Umbilical cord (tissue), 2 donors: ENCODE data around the gene AP3S2. TPM values are rescaled to one million over a fixed set of nuclear protein-coding genes. Genes with fewer than 3 reads are reported as not detected.
"Not testable (repeated sequence)": the region's sequence is repeated elsewhere in the genome, so short reads cannot be mapped to it uniquely, and the experiment has no call there.

Experiments used
- DNase-seq: peaks from one replicate; pipeline ENCODE4 v3.0.0-alpha.2; 2015; ENCODE audit warnings: low spot score
- total RNA-seq: library from RNA; depleted of rRNA; stranded (reverse); fragments of >200 nt; gene quantifications from one replicate; pipeline ENCODE4 v1.2.3, GENCODE V29; 2014; ENCODE audit warnings: low replicate concordance; ENCODE audit not compliant: insufficient read depth

The AP3S2 gene
- total RNA-seq, 1 donor from 2014 or later, result 65.2 TPM

DNA sequence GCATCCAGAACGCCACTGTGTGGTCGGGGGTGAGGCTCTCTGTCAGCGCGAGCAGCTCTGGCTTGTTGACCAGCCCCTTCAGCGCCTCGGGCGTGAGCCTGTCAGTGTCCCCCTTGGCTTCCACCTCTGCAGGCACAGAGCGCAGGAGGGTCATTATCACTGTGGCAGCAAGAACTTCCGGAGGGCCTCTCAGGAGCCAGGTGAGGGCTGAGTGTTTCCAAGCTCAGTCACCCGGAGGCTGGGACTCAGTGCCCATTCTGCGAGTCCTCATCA lies 10.0 kb upstream of the AP3S2 start:
- DNase-seq, result no peak

DNA sequence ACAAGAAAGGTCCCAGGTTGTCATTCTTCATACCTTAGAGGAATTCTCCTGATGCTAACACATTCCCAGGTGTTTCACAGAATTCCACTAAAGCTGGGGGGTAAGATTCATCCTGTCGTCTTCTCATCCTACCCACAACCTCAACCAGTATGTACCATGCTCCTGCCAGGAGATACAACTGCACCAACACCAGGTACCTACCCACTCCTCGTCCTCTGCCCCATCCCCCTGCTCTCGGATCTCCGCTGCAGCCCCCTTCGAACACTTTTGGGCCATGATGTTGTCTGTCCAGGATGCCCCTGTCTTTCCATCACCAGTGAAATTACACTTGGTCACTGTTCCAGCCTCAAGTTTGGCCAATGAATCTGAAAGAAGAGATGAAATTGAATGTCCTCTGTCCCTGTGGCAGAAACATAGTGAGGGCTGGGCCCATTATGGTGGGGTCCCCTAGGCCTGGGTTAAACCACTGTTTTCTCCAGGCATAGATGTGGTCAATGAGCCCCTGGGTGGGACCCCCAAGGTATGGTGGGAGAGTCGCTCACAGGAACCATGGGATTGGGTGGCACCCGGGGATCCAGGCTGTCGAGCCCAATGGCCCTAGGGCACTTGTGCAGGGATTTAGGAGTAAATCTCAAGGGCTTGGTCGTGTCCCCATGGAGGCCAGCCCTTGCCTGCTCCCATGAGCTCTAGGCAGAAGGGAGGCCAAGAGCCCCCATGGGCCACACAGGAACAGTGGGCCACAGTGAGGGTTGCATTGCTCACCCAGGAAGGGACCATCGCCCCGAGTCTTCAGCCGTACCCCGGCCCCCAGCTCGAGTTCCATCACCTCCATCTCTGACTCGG lies 9.4 kb upstream of the AP3S2 start:
- DNase-seq, result no peak

DNA sequence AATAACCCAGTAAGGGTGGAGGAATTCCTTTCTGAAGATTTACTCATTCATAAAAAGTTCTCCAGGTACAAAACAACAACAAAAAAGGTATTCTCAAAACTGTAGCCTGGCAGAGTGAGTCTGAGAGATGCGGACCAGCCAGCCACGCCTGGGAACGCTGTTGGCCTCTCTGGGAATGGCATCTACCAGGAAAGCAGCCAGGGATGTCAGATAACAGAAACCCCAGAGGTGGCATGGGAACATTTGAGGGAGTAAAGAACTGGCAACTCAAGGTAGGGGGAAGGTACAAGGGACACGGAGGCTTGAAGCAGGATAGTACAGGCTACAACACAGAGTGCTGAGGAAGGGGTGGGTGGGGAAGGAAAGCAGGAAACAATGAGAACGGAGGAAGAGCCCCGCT lies 7.1 kb upstream of the AP3S2 start:
- DNase-seq, result no peak

DNA sequence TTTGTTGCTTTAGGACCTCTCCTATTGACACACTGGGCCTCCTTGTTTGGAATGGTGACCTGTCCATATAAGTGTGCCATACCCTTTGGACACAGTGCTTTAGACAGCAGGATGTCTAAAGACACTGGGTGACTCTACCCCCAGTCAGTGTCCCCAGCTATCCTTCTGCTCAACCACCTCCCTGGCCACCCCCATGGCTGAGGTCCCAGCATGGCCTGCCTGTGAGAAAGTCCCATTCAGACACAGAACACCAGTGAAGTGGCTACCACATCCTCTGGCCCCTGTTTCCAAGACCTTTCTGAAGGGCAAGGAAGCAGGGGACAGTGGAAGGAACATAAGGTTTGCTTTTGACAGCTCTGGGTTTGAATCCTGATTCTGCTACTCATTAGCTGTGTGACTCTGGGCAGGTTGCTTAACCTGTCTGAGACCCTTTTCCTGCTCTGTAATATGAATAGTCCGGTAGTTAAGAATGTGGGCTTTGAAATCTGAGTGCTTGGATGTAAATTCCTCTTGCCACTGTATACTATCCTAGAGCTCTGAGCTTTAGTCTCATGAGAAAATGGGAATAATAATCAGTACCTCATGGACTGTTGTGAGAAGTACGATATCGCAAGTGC lies 6.3 kb upstream of the AP3S2 start:
- no peak for DNase-seq

DNA sequence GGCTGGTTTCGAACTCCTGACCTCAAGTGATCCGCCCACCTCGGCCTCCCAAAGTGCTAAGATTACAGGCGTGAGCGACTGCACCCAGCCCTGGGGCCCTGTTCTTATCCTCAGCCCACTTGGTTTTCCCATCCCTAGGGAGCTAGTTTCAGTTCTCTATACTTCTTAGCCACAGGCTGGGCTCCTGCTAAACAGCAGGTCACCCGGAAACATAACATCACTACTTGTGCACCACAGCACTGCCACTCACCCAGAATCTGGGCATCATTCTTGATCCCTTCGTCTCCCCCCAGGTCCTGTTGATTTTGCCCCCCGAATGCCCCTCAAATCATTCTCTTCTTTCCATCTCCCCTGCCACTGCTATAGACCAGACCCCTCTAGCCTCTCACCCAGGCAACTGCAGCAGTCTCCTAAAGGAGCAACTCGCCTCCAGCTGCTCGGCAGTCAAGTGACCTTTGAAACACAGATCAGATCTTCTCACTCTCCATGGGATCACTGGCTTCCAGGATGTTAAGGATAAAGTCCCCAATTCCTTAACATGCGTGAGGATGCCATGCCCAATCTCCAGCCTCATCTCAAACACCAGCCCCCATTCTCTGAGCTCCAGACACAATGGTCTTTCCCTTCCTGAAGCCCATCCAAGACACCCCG lies 5.6 kb upstream of the AP3S2 start:
- no peak for DNase-seq

DNA sequence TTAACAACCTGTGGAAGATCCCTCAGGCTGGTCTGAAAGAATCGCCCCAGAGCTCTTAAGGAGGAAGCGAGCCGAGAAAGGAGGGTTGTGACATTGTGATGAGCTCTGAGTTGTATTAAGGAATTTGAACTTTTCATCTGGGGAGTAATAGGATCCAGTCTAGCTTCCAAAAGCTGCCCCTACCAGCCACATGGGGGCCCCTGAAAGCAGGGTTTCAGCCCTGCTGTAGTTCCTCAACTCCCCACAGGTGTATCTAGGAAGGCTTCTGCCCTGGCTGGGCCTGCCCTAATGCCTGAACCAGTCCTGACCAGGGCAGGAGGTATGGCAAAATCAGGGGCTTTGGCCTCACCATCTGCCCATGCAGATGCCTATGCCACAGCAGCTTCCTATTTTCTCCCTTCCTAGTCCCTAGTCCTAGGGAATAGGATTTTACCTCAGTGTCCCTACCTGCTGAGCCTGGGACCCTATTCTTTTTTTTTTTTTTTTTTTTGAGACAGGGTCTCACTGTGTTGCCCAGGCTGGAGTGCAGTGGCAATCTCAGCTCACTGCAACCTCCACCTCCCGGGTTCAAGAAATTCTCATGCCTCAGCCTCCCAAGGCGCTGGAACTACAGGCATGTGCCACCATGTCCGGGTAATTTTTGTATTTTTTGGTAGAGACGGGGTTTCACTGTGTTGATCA lies 5.0 kb upstream of the AP3S2 start:
- peak; percentile 26 for DNase-seq

DNA sequence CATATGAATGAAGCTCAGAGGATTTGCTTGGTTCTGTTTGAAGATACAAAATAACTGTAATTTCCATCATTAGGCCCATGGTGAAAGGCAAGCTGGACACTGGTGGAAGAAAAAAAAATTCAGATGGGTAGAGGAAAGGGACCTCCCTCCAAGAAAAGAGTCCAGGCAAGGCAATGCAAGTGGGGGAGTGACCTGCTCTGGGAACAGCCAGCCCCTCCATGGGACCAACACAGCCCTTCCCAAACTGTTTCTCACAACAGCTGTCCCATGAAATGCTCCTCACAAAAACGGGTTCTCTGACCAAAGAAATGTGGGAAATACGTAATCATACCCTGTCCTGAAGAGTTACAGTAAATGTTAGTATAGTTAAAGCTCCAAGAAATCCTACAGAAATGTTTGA lies 4.4 kb upstream of the AP3S2 start:
- no peak for DNase-seq

DNA sequence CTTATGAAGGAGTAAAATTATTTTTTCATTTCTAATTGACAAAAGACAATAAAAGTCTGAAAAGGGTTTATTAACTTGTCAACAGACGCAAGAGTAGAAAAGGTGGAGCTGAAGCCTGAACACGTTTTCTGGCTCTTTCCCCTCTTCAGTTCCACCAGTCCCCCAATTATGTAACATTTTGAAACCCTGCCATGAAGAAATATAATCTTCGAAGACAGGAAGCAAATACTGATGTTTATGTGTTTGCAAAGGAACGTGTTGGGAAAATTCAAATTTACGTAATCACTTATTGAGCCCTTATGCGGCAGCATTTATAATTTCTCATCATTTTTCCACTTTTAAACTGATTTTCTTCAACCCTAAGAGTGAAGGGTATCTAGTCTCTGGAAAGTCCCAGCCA lies 767 bp downstream of the AP3S2 start:
- DNase-seq, result no peak

DNA sequence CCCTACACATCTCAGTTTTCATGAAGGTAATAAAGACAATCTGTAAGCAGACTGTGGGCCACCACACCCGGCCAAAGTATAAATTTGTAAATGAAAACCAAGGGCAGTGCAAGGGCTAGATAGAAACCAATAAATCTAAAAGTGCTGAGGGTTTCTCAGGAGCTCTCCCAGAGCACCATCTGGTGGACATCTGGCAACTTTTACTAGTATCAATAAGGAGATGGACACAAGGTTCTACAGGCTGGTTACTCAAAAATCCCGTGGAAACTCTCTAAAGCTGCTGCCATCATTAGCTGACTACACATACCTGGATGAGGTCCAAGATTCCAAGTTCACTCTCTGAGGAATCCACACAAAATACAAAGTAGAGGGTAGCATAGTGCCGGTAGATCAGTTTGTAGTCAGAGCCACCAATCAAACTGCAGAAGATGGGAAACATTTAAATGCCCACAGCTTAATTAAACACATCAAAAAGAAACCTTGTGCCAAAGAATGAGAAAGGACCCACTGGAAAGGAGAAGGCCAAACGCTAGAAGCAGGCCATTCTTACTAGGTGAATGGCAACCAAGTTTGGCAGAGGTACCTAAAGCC lies 5.5 kb downstream of the AP3S2 start:
- DNase-seq, result peak; percentile 52

DNA sequence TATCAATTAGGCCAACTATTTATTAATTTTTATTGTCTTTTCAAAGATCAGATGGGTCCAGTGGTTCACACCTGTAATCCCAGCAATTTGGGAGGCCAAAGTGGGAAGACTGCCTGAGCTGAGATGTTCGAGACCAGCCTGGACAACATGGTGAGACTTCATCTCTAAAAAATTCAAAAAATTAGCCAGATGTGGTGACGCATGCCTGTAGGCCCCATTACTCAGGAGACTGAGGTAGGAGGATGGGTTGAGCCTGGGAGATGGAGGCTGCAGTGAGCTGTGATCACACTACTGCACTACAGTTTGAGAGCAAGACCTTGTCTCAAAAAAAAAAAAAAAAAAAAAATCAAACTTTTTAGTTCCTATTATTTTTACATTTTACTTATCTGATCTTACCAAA lies 8.2 kb downstream of the AP3S2 start:
- no peak for DNase-seq

DNA sequence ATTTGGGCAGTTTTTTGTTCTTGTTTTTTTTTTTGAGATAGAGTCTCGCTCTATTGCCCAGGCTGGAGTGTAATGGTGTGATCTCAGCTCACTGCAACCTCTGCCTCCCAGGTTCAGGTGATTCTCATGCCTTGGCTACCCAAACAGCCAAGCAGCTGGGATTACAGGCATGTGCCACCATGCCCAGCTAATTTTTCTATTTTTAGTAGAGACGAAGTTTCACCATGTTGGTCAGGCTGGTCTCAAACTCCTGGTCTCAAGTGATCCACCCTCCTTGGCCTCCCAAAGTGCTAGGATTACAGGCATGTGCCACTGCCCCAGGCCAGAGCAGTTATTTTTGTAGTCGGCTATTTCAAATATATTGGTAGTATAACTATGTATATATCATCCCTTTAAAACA lies 8.6 kb downstream of the AP3S2 start:
- not testable (repeated sequence) for DNase-seq

DNA sequence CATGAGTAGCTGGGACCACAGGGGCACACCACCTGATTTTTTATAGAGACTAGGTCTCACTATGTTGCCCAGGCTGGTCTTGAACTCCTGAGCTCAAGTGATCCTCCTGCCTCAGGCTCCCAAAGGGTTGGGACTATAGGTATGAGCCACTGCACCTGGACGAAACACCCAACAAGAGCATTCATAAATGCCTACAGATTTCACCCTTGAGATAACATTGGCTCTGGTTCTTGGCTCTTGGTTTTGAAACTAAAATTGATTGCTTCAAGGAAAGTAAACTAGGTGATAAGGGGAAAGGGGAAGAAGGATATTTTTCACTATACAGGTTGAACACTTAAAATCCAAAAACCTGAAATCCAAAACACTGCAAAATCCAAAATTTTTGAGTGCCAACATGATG lies 10.3 kb downstream of the AP3S2 start:
- no peak for DNase-seq

DNA sequence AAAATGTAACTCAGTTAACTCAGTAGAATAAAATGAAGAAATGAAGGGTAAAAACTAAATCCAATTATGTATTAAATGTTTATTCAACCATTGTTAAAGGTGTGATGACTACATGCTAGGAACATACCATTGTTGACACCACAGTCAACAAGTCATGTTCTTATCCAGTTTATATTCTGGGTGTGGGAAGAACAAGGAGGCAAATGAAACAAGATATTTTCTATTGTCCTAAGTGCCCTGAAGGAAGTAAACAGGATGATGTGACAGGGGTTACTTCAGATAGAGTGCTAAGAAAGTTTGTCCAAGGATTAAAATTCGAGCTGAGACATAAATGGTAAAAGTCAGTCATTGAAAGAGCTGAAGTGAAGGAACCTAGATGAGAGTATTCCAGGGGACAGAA lies 13.1 kb downstream of the AP3S2 start:
- DNase-seq, result no peak

DNA sequence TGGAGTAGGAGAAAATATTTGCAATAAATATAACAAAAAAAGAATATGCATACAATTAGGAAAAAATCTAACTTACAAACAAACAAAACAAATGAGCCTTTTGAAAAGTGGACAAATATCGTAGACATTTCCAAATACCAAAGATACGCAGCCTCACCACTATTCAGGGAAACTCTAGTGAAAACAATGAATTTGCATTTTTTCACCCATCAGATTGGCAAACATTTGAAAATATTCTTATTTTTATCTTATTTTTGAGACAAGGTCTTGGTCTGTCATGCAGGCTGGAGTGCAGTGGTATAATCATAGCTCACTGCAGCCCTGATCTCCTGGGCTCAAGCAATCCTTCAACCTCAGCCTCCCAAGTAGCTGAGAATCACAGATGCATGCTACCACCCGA lies 15.5 kb downstream of the AP3S2 start:
- no peak for DNase-seq

DNA sequence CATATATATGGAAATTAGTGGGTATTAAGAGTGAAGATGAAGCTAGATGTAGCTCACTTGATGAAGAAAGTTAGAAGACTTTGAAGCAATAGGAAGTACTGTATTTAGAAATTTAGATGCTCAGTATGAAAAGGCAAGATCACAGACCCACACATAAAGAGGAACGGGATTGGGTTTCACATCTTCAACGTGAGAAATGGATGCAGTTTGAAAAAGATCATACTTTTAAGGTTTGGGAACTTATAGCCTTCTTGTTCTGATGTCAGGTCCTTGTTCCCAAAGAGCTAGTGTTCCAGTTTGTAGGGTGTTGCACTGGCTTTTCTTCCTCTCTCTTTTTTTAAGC lies 16.7 kb downstream of the AP3S2 start:
- DNase-seq, result no peak

DNA sequence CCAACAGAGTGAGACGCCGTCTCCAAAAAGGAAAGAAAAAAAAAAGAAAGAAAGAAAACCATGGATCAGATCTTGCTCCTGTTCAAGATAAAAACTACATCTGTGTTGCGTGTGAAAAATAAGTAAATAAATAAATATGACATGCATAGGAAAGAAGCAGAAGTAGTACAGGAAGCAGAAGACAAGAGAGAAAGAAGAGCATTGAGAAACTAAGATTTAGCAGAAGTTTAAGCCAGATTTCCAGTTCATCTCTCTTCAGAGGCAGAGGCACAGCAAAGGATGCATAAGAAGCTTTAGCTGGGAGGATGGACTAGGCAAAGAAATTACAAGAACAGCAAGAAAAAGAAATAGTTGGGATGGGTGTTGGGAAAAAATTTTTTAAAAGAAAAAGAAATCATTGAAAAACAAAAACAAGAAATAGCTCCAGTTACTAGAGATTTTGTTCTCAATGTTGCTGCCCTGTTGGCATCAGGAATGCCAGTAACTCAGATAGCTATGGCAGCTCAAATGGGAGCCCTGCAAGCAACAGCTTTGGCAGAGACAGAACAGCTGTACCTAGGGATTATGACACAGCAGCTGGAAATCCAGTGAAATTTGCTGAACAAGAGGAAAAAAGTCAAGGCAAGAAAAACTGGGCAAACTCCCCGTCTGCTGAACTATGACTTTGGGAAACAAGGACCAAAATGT lies 17.3 kb downstream of the AP3S2 start:
- peak; percentile 47 for DNase-seq

DNA sequence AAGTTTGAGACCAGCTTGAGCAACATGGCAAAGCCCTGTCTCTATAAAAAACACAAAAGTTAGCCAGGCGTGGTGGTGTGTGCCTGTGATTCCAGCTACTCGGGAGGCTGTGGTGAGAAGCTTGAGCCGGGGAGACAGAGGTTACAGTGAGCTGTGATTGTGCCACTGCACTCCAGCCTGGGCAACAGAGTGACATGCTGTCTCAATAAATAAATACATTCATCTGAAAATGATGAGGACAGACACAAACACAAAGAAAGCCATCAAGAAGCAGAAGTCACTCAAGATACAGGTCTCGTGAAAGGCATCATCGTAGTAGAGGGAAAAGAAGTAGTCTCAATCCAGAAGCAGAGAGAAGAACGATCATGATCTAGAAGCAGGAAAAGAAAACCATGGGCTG lies 18.1 kb downstream of the AP3S2 start:
- DNase-seq, result no peak

DNA sequence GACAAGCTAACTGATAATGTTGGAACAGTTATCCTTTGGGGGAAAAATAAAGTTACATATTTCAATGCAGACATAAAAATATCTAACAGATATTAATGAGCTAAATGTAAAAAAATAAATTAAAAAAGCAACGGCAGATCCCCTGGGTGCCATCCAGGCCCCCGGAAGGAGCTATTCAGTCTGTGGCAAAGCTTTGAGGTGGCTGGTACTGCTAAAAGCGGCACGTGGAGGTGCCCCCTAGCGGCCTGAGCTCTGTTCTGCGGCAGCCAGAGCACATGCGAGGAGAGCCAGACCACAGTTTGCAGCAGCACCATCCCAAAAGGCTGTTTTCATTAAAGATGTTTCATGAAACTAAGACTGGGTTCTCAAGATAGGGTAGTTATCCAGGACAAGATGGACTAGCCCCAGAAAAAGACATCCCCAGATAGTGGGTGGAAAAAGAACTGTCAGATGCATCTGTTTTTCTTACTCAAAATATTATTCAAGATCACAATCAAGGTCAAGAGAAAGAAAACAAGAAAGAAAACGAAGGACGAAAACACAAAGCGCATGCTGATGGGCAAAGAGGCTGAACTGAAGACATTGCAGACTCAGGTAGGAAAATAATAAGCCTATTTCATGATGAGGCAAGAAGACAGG lies 18.7 kb downstream of the AP3S2 start:
- peak; percentile 73 for DNase-seq

DNA sequence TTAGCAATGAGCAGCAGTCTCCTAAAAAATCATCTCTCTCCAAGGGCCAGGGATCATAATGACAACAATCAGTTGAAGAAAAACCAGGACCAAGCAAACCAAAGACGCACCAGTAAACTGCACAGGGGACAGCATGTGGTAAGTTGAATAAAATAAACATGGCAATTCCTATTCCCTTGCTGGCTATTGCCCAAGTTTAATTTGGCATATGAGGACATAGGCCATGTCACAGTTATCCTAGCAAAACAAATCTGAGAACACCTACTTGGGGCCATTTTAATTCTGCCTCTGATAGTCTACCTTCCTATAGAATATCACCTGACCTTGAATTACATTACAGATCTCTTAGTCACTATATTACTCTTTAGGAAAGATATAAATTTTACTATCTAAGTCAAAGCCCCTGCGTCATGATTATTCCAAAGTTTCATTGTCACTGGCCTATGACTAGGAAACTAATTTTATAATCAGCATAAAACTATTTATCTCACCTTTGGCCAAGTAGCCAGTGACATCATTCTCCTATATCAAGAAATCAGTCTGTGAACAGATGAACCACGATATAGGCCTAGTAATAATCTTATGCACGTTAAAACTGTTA lies 23.0 kb downstream of the AP3S2 start:
- DNase-seq, result no peak

DNA sequence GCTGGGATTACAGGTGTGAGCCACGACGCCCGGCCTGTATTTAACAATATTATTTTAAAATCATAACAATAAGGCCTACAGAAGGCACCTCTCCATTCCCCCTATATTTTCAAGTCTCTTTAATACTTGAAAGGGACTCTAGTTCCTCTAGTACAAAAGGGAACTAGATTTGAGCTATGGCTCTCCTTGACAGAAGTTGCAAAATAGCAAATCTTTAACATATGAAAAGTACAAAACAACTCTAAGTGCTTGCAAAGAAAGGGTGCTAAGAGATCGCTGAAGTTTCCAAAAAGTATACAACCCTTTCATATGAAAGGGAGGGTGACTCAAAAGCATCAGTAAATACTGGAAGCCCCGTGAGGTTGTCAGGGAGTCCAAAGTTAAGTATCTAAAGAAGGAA lies 23.8 kb downstream of the AP3S2 start:
- no peak for DNase-seq

DNA sequence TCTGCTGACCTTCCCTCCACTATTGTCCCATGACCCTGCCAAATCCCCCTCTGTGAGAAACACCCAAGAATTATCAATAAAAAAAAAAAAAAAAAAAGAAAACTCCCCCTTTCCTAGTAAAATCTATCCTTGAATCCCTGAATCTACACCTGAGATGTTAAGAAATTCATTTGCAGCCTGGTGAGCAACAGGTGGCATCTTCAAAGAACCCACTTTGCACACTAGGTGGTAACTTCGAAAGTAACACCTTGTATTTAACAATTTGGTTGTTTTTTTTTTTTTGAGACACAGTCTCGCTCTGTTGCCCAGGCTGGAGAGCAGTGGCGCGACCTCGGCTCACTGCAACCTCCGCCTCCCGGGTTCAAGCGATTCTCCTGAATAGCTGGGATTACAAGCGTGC lies 24.3 kb downstream of the AP3S2 start:
- DNase-seq, result not testable (repeated sequence)
